ENCODE measurements around the gene ZBTB12. TPM values are rescaled to one million over a fixed set of nuclear protein-coding genes. Genes with fewer than 3 reads are reported as not detected.
"Not testable (repeated sequence)": the region's sequence is repeated elsewhere in the genome, so short reads cannot be mapped to it uniquely, and the experiment has no call there.

Gene ZBTB12
- total and polyA plus RNA-seq, 2 donors, result 4.8 to 10.1 TPM

DNA sequence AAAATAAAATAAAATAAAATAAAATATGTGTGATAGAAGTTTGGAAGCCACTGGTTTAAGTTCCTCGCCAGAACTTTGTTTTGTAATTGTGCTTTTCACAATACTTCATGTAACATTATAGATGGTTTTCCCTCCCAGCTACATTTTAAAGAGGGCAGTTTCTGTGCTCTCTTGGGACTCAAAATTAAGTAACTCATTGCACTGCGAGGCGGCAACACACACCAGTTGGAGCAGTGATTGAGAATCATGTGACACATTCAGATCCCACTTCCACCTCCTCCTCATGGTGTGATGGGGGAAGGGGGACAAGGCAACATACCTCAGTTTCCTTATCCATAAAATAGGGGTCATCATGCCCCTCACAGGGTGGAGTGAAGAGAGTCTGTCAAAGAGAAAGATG, 33.1 kb upstream of the ZBTB12 start:
- 70% methylated on average over 3 of the region's 3 CpGs for WGBS

DNA sequence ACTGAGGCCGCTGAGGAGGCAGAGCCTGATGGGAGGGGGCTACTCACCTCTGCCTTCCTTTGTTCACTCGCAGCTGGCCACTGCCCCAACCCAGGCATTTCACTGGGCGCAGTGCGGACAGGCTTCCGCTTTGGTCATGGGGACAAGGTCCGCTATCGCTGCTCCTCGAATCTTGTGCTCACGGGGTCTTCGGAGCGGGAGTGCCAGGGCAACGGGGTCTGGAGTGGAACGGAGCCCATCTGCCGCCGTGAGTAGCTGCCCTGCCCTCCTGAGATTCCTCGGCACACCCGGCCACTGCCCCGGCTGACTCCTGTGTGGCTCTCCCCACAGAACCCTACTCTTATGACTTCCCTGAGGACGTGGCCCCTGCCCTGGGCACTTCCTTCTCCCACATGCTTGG, 31.7 kb upstream of the ZBTB12 start:
- Histone ChIP-seq H3K4me3 (ENCODE audit: low read depth, low read length) (no peak overlapping the region), H3K36me3 (ENCODE audit: insufficient read depth) (no peaks in the 10 kb centered on the region), H3K4me1 (ENCODE audit: insufficient read depth) (no peaks in the 10 kb centered on the region), H3K27ac (ENCODE audit: low read depth) (no peak overlapping the region)
- 88% methylated on average over 19 of the region's 19 CpGs for WGBS
- DNase-seq (ENCODE audit: extremely low spot score), result no peak

More for the DNA sequence above, 33.1 kb upstream of the ZBTB12 start:
- Histone ChIP-seq H3K27ac (ENCODE audit: low read depth) (no peak overlapping the region), H3K4me3 (ENCODE audit: low read depth, low read length) (no peak overlapping the region), H3K4me1 (ENCODE audit: insufficient read depth) (no peaks in the 10 kb centered on the region), H3K36me3 (ENCODE audit: insufficient read depth) (no peaks in the 10 kb centered on the region)
- no peak for DNase-seq (ENCODE audit: extremely low spot score)

DNA sequence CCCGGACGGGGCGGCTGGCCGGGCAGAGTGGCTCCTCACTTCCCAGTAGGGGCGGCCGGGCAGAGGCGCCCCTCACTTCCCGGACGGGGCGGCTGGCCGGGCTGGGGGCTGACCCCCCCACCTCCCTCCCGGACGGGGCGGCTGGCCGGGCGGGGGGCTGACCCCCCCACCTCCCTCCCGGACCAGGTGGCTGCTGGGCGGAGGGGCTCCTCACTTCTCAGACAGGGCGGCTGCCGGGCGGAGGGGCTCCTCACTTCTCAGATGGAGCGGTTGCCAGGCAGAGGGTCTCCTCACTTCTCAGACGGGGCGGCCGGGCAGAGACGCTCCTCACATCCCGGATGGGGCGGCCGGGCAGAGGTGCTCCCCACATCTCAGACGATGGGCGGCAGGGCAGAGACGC, 30.3 kb upstream of the ZBTB12 start:
- 91% methylated on average over 23 of the region's 32 CpGs for WGBS
- H3K4me1 ChIP-seq (ENCODE audit: insufficient read depth); H3K36me3 ChIP-seq (ENCODE audit: insufficient read depth); DNase-seq (ENCODE audit: extremely low spot score); H3K27ac ChIP-seq (ENCODE audit: low read depth); H3K4me3 ChIP-seq (ENCODE audit: low read depth, low read length): not testable (repeated sequence)

DNA sequence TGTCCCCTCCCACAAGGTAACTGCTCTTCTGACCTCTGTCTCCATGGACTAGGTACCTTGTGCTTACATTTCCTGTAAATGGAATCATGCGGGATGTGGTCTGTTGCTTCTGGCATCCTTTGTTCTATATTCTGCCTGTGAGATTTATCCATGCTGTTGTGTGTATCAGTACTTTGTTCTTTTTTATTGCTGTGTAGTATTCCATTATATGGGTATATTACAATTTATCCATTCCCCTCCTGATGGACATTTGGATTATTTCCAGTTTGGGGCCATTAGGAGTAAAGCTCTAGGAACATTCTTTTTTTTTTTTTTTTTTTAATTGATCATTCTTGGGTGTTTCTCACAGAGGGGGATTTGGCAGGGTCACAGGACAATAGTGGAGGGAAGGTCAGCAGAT, 29.1 kb upstream of the ZBTB12 start:
- Histone ChIP-seq H3K27ac (ENCODE audit: low read depth) (no peak overlapping the region), H3K36me3 (ENCODE audit: insufficient read depth) (no peaks in the 10 kb centered on the region), H3K4me1 (ENCODE audit: insufficient read depth) (no peaks in the 10 kb centered on the region), H3K4me3 (ENCODE audit: low read depth, low read length) (no peak overlapping the region)
- 87% methylated on average over 1 of the region's 1 CpG for WGBS
- no peak for DNase-seq (ENCODE audit: extremely low spot score)

DNA sequence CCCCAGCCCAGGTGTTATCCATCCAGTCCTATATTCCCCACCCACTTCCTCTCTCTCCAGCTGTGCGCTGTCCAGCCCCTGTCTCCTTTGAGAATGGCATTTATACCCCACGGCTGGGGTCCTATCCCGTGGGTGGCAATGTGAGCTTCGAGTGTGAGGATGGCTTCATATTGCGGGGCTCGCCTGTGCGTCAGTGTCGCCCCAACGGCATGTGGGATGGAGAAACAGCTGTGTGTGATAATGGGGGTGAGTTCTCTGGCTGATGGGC, 26.7 kb upstream of the ZBTB12 start:
- DNase-seq (ENCODE audit: extremely low spot score), result no peak
- Histone ChIP-seq H3K4me3 (ENCODE audit: low read depth, low read length) (no peak overlapping the region), H3K27ac (ENCODE audit: low read depth) (no peak overlapping the region), H3K4me1 (ENCODE audit: insufficient read depth) (no peaks in the 10 kb centered on the region), H3K36me3 (ENCODE audit: insufficient read depth) (no peaks in the 10 kb centered on the region)
- WGBS, result 58% methylated on average over 9 of the region's 9 CpGs

DNA sequence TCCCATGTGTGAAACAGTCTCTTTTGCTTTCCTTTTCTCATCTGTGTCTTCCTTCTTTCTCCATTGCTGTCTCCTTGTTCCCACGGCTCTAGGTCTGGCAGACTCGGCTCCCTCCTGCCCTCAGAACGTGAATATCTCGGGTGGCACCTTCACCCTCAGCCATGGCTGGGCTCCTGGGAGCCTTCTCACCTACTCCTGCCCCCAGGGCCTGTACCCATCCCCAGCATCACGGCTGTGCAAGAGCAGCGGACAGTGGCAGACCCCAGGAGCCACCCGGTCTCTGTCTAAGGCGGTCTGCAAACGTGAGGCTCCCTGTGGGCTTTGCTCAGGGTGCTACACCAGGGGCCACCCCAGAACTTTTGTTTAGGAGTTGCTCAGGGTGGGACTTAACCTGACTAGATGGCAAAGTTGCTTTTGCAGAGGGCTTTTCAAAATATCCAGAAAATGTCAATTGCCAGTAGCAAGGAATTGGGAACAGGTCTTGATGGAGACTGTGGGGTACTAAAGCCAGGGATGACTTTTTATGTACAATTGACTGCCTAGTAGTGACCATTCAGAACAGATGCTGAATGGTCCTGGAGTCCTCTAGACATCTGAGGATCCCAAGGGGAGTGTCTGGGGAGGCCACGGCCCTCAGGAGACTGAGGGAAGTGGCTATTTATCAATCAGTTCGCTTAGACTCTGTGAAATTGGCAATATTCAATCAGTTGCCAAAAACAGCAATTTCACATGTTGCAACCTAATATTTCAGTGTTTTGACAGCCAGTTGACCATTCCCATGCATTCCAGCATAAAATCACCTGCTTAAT, 26.2 kb upstream of the ZBTB12 start:
- H3K27ac ChIP-seq (ENCODE audit: low read depth), result no peak overlapping the region
- DNase-seq (ENCODE audit: extremely low spot score), result no peak
- no peak overlapping the region for H3K4me3 ChIP-seq (ENCODE audit: low read depth, low read length)
- 77% methylated on average over 11 of the region's 11 CpGs for WGBS
- no peaks in the 10 kb centered on the region for H3K36me3 ChIP-seq (ENCODE audit: insufficient read depth)
- no peaks in the 10 kb centered on the region for H3K4me1 ChIP-seq (ENCODE audit: insufficient read depth)

DNA sequence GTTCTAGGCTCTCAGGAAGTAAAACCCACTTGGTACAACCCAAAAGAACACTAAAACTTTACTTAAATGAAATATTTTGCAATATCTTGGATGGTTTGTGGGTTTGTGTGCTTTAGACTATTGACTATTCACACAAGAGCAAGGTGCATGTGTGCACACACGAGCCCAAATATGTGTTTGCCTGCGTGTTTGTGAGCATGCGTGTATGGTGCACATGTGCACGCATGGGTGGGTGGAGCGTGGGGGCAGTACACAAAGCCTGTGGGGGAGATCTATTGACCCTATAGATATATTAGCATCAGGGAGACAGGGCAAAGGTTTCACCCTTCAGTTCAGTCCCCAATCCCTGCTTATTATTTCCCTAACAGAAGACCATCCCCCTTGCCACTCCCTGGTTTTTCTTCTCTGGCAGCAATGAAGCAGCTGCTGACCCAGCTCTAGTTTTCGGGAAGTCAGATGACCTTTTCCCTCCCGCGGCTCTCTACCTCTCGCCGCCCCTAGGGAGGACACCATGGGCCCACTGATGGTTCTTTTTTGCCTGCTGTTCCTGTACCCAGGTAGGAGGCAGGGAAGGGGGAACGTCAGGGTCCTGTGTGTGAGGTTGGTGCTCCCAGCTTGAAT, 25.5 kb upstream of the ZBTB12 start, which contains the start of gene C2:
Gene C2 (plus strand): TSS at position 476 of the 621 bp plus-strand sequence. CDS start 36 bp downstream, at position 512.
- DNase-seq (ENCODE audit: extremely low spot score), result no peak
- WGBS, result 64% methylated on average over 11 of the region's 11 CpGs
- Histone ChIP-seq H3K36me3 (ENCODE audit: insufficient read depth) (no peaks in the 10 kb centered on the region), H3K4me3 (ENCODE audit: low read depth, low read length) (no peak within 1 kb of the TSS), H3K27ac (ENCODE audit: low read depth) (no peak within 1 kb of the TSS), H3K4me1 (ENCODE audit: insufficient read depth) (no peaks in the 10 kb centered on the region)

DNA sequence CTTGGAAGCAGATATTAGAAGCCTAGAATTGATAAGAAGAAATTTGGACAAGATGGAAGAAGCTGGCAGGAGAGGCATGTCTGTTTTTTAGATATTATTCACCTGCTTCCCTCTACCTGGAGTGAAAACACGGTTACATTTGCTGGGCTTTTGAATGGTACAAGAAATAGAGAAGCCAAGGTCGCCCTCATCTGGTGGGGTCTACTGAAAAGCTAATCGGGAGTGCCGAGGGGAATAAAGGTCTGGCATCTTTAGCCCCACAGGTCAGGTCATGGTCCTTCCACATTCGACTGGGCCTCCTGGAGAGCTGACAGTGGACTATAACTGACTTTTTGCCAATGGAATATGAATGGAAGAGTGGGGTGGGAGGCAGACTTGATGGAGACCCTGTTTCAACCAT, 21.1 kb upstream of the ZBTB12 start:
- H3K4me1 ChIP-seq (ENCODE audit: insufficient read depth), result no peaks in the 10 kb centered on the region
- no peak for DNase-seq (ENCODE audit: extremely low spot score)
- H3K27ac ChIP-seq (ENCODE audit: low read depth), result no peak overlapping the region
- no peaks in the 10 kb centered on the region for H3K36me3 ChIP-seq (ENCODE audit: insufficient read depth)
- no peak overlapping the region for H3K4me3 ChIP-seq (ENCODE audit: low read depth, low read length)
- 15% methylated on average over 5 of the region's 5 CpGs for WGBS

DNA sequence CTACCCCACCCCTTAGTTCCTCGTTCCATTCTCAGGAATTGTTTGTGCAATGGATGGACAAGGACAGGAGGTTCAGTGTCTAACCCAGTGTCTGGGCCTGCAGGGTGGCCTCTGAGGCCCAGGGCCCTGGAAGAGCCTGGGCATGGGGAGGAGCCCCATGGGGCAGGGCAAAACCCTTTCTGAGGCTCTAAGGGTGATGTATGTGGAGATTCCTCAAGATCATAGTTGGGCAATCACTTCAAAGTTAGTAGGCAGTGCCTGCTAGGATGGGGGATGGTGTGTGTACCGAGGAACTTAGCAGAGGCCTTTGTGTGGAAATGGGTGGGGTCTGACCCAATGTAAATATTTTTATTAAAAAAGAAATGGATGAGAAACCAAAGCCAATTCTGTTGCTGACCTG, 18.9 kb upstream of the ZBTB12 start:
- Histone ChIP-seq H3K4me1 (ENCODE audit: insufficient read depth) (no peaks in the 10 kb centered on the region), H3K36me3 (ENCODE audit: insufficient read depth) (no peaks in the 10 kb centered on the region), H3K27ac (ENCODE audit: low read depth) (no peak overlapping the region), H3K4me3 (ENCODE audit: low read depth, low read length) (no peak overlapping the region)
- 72% methylated on average over 2 of the region's 2 CpGs for WGBS
- no peak for DNase-seq (ENCODE audit: extremely low spot score)

DNA sequence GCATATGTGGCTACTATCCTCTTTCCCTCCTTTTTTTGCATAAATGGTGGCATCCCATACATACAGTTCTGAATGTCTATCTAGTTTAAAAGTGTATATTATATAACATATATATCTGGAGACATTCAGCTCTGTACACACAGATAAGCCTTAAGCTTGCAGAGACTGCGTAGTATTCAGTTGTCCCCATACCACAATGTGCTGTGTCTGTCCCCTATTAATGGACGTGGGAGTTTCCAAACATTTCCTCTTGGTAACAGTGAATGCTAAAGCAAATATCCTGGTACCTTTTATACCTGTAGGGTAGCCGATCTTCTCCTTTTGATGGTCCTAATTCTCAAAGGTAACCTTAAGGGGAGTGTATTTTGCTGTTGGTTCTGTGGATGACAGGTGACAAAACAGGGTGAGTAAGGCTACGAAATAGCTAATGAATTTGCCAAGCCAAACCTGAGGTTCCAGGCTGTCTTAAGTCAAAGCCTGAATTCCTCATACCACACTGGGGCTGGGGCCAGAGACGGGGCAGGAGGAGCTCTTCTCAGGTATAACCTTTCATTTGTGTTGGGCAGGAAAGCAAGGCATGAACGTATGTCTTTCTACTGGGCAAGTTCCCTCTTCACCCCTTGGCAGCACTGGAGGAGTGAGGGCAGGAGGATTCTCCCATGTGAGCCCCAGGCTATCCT, 17.9 kb upstream of the ZBTB12 start:
- Histone ChIP-seq H3K36me3 (ENCODE audit: insufficient read depth) (no peaks in the 10 kb centered on the region), H3K27ac (ENCODE audit: low read depth) (no peak overlapping the region), H3K4me3 (ENCODE audit: low read depth, low read length) (no peak overlapping the region), H3K4me1 (ENCODE audit: insufficient read depth) (no peaks in the 10 kb centered on the region)
- 78% methylated on average over 6 of the region's 6 CpGs for WGBS
- DNase-seq (ENCODE audit: extremely low spot score), result no peak

DNA sequence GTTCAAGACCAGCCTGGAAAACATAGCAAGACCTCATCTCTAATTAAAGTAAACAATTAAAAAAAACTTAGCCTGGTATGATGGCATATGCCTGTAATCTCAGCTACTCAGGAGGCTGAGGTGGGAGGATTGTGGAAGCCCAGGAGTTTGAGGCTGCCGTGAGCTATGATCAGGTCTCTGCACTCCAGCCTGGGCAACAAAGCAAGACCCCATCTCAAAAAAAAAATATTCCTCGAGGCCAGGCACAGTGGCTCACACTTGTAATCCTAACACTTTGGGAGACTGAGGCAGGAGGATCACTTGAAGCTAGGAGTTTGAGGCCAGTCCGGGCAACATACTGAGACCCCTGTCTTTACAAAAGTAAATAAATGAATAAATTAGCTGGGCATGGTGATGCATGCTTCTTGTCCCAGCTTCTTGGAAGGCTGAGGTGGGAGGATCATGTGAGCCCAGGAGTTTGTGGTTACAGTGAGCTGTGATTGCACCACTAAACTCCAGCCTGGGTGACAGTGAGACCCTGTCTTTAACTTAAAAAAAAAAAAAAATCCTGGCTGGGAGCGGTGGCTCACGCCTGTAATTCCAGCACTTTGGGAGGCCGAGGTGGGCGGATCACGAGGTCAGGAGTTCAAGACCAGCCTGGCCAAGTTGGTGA, 16.3 kb upstream of the ZBTB12 start:
- DNase-seq (ENCODE audit: extremely low spot score), result no peak
- WGBS, result 75% methylated on average over 8 of the region's 8 CpGs

DNA sequence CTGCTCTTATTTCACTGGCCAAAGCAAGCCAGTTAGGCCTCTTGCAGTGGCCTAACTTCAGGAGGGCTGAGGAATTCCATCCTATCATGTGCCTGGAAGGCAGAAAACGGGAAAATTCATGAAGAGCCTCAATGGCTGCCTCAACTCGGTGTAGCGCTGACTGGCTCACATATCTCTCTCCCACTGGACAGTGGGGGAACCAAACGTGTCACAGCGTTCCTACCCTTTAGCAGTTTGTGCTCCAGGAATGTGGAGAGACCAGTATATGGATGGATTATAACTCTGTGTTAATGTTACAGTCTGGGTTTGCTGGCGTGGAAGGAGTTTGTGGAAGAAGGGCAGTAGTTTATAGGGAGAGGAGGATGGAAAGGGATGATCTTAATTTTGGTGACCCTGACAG, 13.9 kb upstream of the ZBTB12 start:
- H3K4me1 ChIP-seq (ENCODE audit: insufficient read depth), result no peaks in the 10 kb centered on the region
- H3K4me3 ChIP-seq (ENCODE audit: low read depth, low read length), result no peak overlapping the region
- DNase-seq (ENCODE audit: extremely low spot score), result no peak
- no peak overlapping the region for H3K27ac ChIP-seq (ENCODE audit: low read depth)
- WGBS, result 81% methylated on average over 6 of the region's 6 CpGs
- no peaks in the 10 kb centered on the region for H3K36me3 ChIP-seq (ENCODE audit: insufficient read depth)

More for the DNA sequence above, 16.3 kb upstream of the ZBTB12 start:
- Histone ChIP-seq H3K36me3 (ENCODE audit: insufficient read depth) (no peaks in the 10 kb centered on the region), H3K4me1 (ENCODE audit: insufficient read depth) (no peaks in the 10 kb centered on the region), H3K4me3 (ENCODE audit: low read depth, low read length) (no peak overlapping the region), H3K27ac (ENCODE audit: low read depth) (no peak overlapping the region)

DNA sequence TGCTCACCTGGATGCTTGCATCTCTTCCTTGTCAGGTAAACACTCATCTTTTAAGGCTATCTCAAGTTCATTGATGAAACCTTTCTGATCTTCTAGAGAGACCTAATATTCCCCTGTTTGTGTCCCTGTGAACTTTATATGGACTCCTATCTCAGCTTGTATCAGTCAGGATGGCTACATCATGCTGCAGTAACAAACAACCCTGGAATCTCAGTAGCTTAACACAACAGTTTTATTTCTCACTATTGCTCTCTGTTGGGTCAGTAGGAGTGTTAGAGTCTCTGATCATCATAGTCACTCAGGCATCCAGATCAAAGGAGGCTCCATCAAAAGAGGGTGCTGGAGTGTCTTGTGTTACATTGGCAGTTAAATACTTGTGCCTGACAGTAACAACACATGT, 13.5 kb upstream of the ZBTB12 start:
- no peak overlapping the region for H3K4me3 ChIP-seq (ENCODE audit: low read depth, low read length)
- no peak for DNase-seq (ENCODE audit: extremely low spot score)
- no peaks in the 10 kb centered on the region for H3K4me1 ChIP-seq (ENCODE audit: insufficient read depth)
- no peaks in the 10 kb centered on the region for H3K36me3 ChIP-seq (ENCODE audit: insufficient read depth)
- no peak overlapping the region for H3K27ac ChIP-seq (ENCODE audit: low read depth)
